Left renal pelvis (tissue), 4 donors: ENCODE measurements around the gene PRPF6. TPM values are rescaled to one million over a fixed set of nuclear protein-coding genes. Genes with fewer than 3 reads are reported as not detected.

Experiments used
- DNase-seq, 4 donors: peaks; one replicate each; pipeline ENCODE4 v3.0.0-alpha.2; 2013; ENCODE audit warnings: low read depth in 4 of 4, low spot score in 3 of 4
- polyA plus RNA-seq, 4 donors: library from polyadenylated mRNA; unstranded; fragments of 120-200 nt; gene quantifications; one replicate each; pipeline ENCODE4 v1.2.1, GENCODE V29; 2013; ENCODE audit not compliant: insufficient read length in 4 of 4

Gene PRPF6
- polyA plus RNA-seq, 4 donors: 60.4 to 89.4 (median 83.3) TPM

DNA sequence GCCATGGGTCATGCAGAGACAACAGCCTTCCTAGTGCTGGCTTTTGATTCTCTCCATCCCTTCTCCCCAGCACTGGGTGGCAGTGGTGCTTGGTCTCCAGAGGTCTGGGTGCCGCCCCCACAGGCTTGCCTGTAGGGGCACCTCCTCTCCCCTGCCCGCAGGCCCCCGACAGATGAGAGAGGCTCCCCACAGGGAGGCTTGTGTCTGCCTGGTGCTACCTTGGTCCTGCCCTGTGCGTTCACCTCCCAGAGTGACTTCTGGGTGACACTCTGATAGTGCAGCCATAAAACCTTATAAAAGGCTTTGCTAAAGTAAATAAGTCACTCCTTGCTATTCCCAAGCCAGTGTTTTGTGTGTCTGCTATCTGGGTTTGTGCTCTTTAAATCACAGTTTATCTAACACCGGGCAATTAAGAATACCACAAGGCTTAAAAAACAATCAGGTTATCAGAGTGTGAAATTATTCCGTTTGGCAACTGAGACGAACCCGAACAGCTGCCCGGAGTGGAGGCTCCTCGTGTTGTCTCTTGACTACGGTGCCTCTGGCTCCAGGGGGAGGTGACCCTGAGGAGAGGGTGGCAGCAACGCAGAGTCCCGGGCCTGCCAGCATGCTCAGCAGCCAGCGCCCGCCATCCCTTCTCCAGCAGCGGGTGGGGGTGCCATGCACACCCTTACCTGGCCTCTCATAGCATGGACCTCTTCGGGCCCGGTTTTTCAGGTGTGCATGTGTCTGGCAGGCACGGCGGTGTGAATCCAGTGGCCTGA, 49.6 kb downstream of the PRPF6 start:
- DNase-seq: no peak

DNA sequence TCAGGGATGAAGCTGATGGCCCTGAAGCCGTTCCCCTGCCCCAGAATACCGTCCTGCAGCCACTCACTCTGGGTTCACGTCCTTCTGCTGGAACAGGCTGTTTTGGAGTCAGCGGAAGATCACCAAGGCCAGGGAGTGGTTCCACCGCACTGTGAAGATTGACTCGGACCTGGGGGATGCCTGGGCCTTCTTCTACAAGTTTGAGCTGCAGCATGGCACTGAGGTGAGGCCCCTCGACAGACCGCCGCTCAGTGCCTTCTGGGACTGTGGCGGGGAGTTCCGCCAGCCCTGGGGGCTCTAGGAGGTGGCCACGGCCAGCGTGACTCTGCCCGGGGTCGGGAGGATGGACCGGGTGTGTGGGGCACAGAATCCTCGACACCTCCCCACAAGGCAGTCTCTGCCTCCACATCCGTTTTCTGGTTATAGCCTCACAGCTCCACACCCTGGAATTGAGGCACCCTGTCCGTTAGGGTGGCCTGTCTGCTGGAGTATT, 50.9 kb downstream of the PRPF6 start:
- DNase-seq: no peak

DNA sequence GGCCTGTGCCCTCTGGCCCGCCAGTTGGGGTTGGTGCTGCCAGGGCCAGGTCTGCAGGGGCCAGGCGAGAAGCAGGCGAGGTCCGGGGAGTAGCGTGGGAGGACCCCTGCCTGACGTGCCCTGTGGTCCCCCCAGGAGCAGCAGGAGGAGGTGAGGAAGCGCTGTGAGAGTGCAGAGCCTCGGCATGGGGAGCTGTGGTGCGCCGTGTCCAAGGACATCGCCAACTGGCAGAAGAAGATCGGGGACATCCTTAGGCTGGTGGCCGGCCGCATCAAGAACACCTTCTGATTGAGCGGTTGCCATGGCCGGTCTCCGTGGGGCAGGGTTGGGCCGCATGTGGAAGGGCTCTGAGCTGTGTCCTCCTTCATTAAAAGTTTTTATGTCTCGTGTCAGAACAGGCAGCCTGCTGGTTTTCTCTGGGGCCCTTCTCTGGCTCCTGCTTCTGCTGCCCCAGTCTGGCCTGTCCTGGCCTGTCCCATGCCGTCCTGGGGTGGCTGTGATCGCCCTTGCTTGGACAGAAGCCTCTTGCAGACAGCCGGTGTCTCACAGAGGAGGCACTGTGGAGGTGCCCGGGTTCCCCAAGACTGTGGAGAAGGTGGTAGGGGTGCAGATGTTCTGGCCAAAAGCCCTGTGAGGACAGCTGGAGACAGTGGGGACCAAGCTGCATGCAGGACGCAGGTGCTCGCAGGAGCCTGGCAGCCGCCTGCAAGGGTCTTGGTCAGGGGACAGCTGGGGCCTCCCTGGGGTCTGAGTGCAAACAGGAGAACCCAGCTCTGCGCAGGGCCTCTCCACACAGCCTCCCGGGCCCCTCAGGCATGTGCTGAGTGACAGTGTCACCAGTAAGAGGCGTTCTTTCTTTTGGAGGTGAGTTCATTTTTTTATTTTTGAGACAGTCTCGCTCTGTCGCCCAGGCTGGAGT, 52.0 kb downstream of the PRPF6 start:
- DNase-seq: no peak

DNA sequence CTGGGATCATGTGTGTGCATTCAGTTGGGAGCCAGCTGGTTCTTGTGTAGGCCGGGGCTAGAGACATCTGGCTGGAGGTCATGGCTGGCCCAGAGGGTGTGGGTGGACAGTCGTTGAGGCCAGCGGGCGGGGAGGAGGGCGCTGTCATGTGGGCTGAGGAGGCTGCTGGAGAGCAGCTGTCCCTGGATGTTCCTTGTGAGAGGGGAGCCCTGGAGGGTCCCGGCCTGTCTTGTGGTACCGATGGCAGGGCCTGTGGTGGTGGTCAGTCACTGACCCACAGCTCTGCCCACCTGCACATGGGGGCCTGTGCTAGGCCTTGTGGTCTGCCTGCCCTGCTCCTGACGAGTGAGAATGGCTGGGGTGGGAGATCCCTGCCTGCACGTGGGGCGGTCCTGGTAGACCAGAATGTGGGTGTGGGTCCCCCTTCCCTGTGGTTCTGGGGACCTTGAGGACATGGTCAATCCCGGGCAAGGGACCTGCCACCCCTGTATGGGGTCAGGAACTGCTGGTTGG, 53.1 kb downstream of the PRPF6 start:
- no peak for DNase-seq

DNA sequence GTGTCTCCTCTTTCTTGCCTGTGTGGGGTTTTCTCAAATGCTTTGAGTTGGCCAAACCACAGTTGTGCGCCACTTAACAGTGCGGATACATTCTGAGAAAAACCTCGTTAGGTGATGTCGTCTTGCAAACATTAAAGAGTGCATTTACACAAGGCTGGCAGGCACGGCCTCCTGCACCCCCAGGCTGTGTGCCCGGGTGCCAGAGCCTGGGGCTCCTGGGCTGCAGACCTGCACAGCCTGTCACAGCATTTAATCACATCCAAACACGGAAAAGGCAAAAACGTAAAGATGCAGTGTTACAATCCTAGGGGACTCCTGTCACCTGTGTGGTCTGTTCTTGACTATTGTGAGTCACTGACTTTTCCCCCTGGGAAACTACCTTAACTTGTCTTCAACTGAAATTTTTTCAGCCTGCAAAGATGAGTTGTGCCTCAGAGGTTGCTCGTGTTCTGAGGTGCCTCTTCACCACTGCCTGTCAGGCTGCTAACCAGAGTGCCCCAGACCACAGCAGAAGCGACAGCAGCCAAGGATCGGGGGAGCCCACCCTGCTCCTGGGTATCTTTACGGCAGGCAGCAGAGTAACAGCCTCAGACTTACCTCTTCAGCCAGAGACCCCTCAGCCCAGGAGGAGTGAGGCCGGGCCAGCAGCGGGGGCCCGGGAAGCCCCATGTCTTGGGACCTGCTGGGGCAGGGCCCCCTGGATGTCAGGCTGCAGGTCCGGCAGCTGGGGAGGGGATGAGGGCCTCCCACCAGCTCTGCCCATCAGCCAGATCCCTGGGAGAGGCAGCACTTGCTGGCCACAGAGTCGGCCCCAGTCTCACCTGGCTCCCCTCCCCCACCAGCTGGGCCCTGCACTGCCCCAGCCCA, 54.4 kb downstream of the PRPF6 start:
- no peak for DNase-seq

DNA sequence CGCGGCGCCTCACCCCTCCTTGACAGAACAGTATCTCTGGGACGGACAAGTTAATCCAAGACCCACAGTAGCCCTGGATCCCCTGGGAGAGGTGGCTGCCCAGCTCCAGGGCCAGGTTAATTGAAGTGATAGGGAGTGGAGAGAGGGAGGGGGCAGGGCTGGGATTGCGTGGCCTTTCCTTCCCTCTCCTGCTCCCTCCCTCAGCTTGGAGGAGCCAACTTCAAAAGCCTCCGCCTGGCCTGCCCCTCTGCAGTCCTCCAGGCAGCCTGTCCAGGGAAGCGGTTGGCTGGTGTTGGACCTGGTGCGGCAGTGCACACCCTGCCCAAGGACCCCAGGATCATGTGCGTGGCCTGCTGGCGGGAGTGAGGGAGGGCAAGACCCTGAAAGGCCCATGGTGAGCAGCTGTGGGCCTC, 55.0 kb downstream of the PRPF6 start, which contains the start of gene C20orf204:
TSS of gene C20orf204 (plus strand) at position 250 of the 413 bp plus-strand sequence. CDS start at position 392, 142 bp downstream.
- no peak for DNase-seq

DNA sequence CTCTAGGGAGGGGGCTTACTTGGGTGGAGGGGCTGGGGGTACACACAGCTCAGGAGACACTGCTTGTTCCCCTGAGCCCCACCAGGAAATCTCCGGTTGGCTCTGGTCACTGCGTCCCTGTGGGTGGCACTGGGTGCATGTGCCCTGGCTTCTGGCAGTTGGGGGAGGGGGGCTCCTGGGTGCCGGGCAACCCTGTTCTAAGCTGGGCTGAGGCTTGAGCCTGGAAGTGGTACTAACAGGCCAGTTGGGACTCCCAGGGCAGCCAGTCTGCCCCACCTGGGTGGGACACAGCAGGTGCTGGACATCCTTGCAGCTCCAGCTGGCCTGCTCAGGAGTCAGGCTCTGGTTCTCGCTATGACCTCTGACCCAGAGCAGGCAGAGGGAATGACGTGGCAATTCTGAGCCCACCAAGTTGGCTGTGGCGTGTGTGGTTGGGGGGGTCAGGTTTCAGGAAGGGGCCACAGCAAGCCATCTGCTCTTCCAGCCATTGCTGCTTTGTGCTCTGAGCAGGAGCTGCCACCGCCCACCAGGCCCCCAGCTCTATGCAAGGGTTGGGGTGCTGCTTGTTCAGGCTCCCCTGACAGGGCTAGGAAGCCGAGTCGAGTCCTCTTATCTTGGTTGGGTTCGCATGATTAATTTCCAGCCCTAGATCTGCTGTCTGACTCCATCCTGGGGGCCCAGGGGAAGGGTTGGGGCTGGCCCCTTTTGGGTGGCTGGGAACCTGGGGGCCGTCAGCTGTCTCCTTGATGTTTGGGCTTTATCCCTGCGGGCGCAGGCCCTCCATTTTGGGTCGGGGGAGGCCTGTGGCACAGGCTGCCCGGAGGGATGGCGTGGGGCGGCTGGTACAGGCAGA, 55.6 kb downstream of the PRPF6 start:
- DNase-seq: no peak

DNA sequence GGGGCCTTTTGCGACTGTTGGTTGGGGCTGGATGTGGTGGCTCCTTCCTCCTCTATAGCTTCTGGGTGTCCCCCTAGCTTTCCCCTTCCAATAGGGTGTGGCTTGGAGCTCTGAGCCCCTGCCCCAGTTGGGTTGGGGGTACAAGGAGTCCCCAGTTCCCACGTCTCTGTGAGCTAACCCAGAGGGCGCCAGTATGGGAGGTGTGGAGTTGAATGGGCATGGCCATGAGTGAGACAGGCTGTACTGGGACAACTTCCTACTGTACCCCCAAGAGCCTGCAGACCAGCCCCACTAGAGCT, 56.2 kb downstream of the PRPF6 start:
- DNase-seq: no peak

DNA sequence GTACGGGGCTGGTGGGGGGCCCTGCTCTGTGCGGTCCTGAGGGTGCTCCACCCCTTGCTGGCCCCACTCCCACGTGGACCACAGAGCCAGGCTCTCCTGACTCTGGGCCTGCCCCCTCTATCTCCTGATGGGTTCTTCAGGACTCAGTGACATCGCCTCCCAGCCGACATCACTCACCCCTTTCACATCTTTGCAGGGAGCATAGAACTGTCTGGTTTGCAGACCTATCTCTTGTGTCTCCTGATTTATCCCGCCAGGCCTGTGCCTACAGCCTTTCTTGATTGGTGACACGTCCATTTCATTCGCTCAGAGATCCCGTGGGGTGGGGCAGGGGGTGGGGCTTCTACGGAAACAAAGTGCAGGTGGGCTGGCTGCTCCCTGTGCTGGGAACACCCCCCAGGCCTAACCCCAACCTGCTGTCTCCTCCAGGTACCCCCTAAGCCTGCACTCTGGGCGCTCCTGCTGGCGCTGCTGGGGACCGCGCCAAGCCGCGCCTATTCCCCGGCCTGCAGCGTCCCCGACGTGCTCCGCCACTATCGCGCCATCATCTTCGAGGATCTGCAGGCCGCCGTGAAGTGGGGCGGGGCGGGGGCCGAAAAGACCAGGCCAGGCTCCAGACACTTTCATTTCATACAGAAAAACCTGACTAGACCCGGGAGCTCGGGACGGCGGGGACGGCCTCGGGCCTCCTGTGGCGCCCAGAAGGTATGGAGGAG, 56.7 kb downstream of the PRPF6 start:
- no peak for DNase-seq

DNA sequence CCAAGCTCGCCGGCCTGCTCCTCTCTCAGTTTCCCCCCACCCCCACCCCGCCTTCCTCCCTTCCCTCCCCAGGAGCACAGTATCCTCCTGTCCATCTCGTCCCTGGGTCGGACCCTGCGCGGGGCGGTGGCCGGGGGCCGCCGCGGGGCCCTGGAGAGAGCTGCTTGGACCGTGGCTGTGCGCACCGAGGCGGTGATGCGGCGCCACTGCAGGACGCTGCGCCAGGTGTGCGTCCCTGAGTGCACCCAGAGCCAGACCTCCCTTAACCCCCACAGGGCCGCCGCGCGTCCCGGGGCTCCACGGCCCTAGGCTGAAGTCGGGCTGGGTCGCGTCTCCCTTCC, 57.3 kb downstream of the PRPF6 start:
- no peak for DNase-seq

DNA sequence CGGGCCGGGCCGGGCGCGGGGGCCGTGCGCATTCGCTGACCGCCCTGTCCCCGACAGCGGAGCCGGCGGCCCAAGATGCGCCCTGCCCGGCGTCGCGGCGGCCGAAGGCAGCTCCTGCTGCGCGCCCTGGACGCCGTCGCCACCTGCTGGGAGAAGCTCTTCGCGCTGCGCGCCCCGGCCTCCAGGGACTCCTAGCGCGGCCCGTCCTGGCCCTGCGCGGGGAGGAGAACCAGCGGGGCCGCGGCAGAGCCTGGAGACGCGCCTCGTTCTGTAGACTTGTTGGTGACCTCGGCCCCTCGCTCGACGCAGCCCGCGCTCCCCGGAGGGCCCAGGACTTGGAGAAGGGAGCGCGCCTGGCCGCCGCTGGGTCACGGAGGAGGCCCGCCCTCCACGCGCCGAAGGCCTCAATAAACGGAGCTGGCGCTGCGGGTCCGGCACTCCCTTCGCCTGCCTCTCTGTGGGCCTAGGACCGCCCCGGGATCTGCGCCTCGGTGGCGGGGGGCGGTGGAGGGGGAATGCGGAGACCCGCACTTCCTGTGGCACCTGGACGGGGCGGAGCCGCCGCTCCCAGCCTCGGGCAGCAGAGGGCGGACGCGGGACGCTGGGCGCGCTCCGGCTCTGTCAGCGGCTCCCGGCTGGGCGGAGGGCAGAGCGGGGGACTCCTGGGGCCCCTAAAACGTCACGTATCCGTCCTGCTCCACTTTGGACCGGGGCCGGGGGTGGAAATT, 57.8 kb downstream of the PRPF6 start:
- peak in 1 of 4 donors; percentile 57 for DNase-seq

DNA sequence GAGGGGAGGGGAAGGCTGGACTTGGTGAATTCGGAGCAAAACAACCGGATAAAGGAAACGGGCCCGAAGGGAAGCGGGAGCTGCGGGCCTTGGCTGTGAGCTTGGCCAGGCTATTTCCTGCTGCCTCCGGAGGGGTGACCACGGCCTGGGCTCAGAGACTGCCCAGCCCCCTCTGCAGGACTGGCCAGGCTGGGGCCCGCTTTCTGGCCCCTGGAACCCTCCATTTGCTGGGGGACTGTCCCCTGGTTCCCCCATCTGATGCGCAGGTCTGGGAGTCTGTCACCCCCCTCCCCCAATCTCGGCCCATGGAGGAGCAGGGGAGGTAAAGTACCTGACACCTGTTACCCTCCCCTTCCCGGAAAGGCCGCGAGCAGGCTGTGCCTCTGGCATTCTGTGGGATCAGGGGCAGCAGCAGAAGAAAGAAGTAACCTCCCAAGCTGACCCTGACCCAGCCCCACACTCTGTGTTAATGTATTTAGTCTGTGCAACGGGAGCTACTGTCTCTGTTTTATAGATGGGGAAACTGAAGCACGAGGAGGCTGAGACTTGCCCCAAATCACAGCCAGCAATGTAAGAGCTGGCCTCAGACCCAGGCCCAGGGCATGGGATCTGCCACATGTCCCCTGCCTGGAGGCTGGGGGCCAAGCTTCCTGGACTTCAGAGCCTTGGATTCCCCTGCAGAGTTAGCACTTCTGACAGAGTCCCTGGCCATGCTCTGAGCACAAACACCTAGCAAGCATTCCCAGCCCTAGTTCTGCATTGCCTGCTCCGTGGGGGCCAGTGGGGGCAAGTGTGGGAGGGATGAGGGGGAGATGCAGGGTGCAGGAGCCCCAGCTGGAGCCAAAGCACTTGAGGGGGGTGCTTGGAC, 58.6 kb downstream of the PRPF6 start:
- no peak for DNase-seq

DNA sequence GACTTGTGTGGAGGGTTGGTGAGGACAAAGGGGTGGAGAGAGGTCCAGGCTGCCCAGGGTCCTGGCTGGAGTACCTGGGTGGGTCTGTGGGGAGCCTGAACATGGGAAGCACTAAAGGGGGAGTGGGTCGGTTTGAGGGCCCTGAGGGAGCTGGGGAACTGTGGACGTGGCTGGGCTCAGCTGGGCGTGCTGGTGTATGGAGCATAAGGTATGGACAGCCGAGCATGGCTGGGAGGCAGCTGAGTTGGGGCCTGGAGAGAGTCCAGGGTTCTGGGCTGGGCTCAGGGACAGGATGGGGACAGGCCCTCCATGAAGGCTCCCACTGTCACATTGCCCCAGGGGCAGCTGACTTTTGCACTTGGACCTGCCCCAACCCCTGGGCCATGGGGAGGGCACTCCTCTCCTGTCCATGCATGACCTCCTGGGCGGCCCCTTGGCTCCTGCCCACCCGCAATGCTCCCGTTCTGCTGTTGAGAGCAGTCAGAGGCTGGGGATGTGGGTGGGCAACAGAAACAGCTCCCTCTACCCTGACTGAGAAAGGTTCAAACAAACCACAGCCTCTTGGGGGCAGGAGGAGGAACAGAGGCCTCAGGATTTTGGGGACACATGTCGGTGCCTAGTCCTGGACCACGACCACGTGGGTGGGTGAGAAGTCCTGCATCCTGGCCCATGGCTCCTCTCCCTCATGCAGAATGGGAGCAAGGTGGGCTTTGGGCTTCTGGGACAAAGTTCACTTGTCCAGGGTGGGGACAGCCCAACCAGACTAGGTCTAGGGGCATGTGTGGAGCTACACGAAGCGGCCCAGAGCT, 59.5 kb downstream of the PRPF6 start:
- no peak for DNase-seq

DNA sequence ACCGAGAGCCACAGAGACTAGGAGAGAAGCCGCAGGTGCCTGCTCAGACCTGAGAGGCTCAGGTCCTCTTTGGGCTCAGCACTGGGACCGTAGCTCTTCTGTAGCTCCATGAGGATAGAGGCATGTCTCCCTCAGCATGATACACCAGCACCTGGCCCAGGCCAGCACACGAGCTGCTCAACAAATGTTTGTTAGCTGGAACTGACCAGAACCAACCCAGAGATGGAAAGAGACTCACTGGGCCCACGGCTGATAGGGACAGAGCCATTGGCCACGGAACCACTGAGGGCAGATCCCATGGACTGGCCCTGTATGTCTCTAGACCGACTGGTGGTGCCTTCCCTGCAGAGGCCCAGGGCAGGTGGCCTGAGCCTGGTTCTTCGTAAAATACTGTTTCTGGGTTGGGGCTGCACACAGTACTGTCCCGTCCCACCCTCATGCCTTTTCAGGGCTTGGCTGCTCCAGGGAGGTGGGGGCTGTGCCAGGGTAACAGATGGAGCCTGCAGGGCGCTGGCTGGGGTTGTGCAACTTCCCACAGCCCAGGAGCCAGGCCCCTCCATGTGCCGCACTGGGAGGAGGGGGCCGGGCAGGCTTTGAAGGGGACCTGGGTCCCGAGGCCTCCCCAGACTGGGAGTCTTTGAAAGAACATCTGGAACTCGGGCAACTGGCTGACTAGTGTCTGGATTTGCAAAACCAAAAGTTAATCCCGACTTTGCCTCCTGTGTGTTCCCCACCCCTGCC, 60.3 kb downstream of the PRPF6 start:
- DNase-seq: no peak

DNA sequence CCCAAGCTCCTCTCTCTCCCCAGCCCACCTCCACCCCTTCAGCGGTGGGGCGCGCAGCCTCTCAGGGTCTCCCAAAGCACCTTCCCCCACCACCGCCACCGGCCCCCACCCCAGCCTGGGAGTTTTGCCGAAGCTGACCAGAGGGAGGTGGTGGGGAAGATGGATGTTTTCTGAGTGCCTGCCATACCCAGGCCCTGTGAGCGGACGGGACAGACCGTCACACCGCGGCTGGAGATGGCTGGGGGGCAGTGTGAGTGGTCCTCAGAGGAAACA, 60.8 kb downstream of the PRPF6 start:
- no peak for DNase-seq
